ENCODE measurements around the gene TMEM145. TPM values are rescaled to one million over a fixed set of nuclear protein-coding genes. Genes with fewer than 3 reads are reported as not detected.

TMEM145 gene
- total and polyA plus RNA-seq, 9 of the 15 experiments (the other 6 are each of a cell fraction or from before 2014, with no cell fraction given), result 0.80 to 5.5 (median 1.9) TPM; not detected in 3

- WGBS (ENCODE audit: insufficient coverage, low coverage, missing lambda C conversion rate), result 93% methylated on average over 25 of the region's 30 CpGs
- no TSS peak for BruUV-seq (replicated peaks)
- FAIRE-seq, result no peak
Observed at GRCh38 chr19:42287017-42287826, 25.9 kb upstream of the TMEM145 start.

More at GRCh38 chr19:42287017-42287826, 25.9 kb upstream of the TMEM145 start:
- Histone ChIP-seq H4K20me1 (replicated peaks; ENCODE audit: control insufficient read depth, insufficient read depth, low read length) (0 out of 2 replicates have a peak, but pooled peaks cover 8% of the 10 kb centered on the region), H3K9ac (ENCODE audit: insufficient read depth in 1 of 2, low read depth in 2 of 2, low read length in 2 of 2) (peak overlapping the region in 1 of 2 experiments; percentile 21; a peak in 1 of 4 replicates), H3K4me3 (no peak overlapping the region), H3K4me2 (ENCODE audit: insufficient read depth, low read length) (no peak overlapping the region), H3K4me1 (replicated peaks in 1 of 2; ENCODE audit: control insufficient read depth in 2 of 2, insufficient read depth in 2 of 2, low read length in 2 of 2) (peaks cover 28 to 79% of the 10 kb centered on the region in 2 experiments), H3K36me3 (ENCODE audit: control insufficient read depth, insufficient read depth, low read length) (peaks cover 57% of the 10 kb centered on the region; the same call in 2 of the 3 replicates), H3K9me1 (ENCODE audit: control insufficient read depth, insufficient read depth, low read length) (no peaks in the 10 kb centered on the region), H3K27ac (ENCODE audit: extremely low read depth, low read depth, low read length) (no peak overlapping the region), H3K79me2 (ENCODE audit: control insufficient read depth, insufficient read depth, low read length) (peaks cover 37% of the 10 kb centered on the region), H3K9me3 (replicated peaks; ENCODE audit: control insufficient read depth, insufficient read depth, low read depth, low read length) (no peaks in the 10 kb centered on the region), H2AFZ (ENCODE audit: low read depth, low read length) (no peak overlapping the region), H3K27me3 (ENCODE audit: control insufficient read depth in 2 of 2, insufficient read depth in 2 of 2, low read length in 2 of 2) (no peaks in the 10 kb centered on the region; a peak in 1 of 5 replicates)
- CTCF ChIA-PET (ENCODE audit: low intra/inter-chr PET ratio), result no interaction called here
- intact Hi-C loops (cut with micrococcal nuclease) (no loop called here), in situ Hi-C loops (cut with MboI) (no loop called here)
- no peak for ATAC-seq
- DNase-seq (ENCODE audit: extremely low read depth in 1 of 4, low spot score in 3 of 4), result no peak
- TF ChIP-seq CTCF (IDR thresholded peaks at IDR 0.05 in 2 of 3, conservative IDR thresholded peaks at IDR 0.05 in 1 of 3; ENCODE audit: insufficient read depth in 2 of 3, low read depth in 1 of 3, low read length in 3 of 3), result 0 out of 6 replicates have a peak, but pooled peaks of 1 of the 3 experiments have one; percentile 2
- TF ChIP-seq ZNF316 (IDR thresholded peaks at IDR 0.05), result 0 out of 2 replicates have a peak, but pooled peaks have one; percentile 89
- 0 out of 2 replicates have a peak, but pooled peaks have one; percentile 18 for TF ChIP-seq POLR2G (IDR thresholded peaks at IDR 0.05; ENCODE audit: low read depth, low read length)
- no peak for TF ChIP-seq STAT5B (CRISPR knock-in tag; IDR thresholded peaks at IDR 0.05)
- no peak for TF ChIP-seq NFIC (IDR thresholded peaks at IDR 0.05)
- POLR2A ChIA-PET, result interaction anchor here (0.6 to 1.2 kb wide), 4 partner anchors 9 to 98 kb away, joined by 3 to 4 read pairs (median 3); partner anchors contain the start of genes PAFAH1B3 and PRR19

Measured in K562 (cell line).